ENCODE data around the gene RNF5.

Gene RNF5

DNA sequence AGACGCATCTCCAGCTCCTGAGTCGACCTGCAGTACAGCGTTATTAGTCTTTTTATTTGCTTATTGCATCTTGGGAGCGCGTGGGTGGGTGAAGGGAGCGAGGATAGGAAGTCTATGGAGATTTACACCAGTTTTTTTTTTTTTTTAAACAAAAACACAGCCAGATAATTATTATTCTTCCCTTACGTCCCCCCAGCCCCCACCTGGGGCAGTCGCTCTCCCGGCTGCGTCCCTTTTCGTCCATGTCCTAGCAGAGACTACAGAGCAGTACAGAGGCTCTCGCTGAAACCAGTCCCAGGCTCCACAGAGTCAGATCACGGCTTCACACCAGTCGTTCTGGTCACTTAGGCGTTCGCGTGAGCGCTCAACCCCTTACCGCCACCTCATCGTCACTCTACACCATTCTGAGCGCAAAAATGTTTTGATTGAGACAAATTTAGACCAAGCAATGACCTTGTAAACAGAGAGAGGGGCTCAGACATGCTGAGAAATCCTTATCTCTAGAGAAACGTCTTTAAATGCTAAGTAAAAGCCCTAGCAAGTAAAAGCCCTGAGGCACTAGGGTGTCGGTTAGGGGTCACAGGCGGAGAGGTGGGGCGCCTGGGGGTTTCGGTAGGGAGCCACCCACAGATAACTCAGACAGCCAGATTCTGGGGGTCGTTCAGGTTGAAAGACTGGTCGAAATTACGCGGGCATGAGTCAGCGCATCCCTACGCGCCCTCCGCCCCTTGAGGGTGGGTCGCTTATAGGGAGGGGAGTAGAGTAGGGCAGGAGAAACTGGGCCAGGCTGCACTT, 25.2 kb upstream of the RNF5 start:
- DNase-seq, result peak; percentile 27

DNA sequence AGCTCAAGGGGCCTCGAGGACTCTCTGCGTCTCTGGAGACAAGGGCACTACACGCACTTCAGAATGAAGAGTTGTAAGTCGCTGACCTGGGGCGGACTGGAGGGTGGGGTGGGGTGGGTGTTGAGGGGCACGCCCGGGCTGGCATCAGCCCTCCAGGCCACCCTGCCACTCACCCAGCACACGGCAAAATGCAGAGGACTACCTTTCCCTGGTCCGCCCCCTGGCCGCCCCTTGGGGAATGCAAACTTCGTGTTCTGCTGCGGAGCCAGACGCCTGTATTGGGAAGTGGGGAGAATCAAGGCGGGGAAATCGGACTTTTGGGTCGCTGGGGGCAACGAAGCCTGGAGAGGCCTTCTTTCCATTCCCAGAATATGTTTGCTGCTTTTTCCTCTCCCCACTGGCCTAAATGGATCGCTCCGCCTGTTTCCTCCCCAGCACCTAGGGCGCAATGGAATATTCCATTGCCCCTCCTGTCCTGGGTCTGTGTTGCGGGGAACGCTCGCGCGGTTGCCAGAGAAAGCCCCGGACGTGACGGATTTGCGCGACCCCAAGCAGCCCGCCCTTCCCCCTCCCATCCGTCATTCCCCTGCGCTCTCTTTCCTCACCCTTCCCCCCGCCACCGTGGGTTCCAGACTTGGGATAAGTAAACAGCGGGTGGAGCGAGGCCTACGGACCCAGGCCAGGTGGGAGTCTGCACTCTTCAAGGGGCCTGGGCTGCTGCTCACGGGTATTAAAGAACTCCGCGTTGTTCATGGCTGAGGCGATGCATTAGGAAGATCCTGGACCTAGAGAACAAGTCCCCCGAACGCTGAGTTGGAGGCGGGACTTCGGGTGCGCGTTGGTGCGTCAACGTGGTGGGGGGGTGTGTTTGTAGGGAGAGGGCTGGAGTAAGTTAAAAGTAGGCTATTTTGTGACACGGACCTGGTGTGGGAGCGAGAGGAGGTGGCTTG, 24.4 kb upstream of the RNF5 start, which contains the start of gene PPT2:
TSS of gene PPT2 (plus strand) at position 578 of the 950 bp plus-strand sequence. CDS start 454 bp downstream, outside the sequence.
- peak; percentile 96 for DNase-seq

DNA sequence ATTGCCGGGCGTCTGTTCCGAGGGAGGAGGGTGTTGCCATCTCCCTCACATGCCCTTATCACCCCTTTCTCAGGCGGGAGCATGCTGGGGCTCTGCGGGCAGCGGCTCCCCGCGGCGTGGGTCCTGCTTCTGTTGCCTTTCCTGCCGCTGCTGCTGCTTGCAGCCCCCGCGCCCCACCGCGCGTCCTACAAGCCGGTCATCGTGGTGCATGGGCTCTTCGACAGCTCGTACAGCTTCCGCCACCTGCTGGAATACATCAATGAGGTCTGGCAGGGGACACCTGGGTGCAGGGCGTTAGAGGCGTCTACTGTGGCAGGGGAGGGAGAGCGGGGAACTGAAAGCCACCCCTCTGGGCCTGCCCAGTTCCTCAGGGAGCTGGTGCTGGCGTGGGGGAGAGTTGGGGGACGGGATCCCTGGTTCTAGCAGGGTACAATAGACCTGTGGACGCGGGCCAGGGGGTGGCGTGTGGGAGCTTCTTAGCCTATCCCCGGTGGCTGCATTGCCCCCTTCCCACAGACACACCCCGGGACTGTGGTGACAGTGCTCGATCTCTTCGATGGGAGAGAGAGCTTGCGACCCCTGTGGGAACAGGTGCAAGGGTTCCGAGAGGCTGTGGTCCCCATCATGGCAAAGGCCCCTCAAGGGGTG, 23.6 kb upstream of the RNF5 start:
- peak; percentile 82 for DNase-seq

DNA sequence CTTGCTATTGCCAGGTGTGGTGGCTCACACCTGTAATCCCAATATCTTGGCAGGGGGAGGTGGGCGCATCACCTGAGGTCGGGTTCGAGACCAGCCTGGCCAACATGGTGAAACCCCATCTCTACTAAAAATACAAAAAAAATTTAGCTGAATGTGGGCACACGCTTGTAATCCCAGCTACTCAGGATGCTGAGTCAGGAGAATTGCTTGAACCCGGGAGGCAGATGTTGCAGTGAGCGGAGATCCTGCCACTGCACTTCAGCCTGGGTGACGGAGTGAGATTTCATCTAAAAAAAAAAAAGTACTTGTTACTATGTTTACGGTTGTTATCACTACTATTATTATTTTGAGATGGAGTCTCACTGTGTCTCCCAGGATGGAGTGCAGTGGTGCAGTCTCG, 21.3 kb upstream of the RNF5 start:
- no peak for DNase-seq

DNA sequence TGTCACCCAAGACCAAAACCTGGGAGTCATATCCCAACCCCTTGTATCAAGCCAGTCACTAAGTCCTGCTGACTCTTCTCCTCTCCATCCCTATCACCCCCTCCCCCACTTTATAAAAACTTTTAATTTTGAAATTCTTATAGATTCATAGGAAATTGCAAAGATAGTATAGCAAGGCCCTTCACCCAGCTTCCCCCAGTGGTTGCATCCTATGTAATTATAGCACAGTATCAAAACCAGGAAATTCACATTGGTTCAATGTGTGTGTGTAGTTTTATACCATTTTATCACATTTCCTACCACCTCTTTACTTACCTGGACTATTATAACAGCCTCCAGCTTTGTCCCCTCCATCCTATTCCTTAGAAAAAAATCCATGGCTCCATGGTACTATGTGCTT, 20.2 kb upstream of the RNF5 start:
- DNase-seq, result no peak

DNA sequence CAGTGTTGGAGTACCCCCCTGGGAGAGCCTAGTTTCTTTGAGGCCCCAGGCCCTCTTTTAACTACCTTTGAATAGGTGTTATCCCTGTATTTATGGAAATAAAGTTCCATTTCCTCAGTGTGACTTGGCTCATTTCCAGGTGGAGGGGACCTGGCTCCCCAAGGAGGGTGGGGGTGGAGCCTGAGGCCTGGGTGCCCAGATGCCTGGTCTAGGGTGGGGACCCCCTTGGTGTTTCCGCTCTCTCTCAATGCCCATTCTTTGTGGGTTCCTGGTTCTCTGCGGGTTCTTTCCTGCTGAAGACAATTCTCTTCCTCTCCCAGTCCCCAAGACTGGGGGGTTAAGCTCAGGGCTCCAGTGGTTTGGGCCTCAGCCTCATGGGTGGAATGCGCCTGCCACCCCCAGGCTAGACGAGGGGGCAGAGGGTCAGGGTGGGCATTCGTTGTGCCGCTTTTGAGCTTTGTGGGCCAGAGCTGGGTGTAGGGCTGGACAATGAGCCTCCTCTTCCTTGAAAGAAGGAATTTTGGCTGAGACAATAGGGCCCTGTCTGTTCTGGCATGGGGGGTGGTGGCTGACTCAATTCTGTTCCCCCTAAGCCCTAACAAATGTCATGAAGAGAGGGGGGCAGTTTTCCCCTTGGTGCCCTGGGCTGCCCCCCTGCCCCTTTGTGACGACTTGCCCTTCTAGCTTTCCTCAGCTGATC, 14.5 kb upstream of the RNF5 start:
- DNase-seq, result no peak

DNA sequence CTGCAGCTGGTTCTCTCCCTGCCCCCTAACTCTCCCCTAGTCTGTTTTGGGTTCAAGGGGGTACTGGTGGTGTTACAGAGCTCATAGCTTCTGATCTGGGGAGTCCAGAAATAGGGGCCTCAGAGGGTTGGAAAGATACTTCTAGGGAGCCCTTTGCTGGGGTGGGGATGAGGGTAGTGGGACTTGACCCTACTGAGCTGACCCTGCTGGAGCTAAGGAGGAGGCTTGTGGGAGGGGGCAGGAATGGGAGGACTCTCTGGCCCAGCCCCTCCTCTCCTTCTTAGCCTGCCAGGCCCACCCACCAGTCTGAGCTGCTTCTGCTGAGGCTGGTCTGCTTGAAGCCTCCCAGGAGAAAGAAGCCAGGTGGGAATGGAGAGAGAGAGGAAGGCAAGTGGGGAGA, 13.9 kb upstream of the RNF5 start, which contains the start of gene EGFL8:
TSS of gene EGFL8 (plus strand) at position 301 of the 400 bp plus-strand sequence. CDS start 1,571 bp downstream, outside the sequence.
- no peak for DNase-seq

DNA sequence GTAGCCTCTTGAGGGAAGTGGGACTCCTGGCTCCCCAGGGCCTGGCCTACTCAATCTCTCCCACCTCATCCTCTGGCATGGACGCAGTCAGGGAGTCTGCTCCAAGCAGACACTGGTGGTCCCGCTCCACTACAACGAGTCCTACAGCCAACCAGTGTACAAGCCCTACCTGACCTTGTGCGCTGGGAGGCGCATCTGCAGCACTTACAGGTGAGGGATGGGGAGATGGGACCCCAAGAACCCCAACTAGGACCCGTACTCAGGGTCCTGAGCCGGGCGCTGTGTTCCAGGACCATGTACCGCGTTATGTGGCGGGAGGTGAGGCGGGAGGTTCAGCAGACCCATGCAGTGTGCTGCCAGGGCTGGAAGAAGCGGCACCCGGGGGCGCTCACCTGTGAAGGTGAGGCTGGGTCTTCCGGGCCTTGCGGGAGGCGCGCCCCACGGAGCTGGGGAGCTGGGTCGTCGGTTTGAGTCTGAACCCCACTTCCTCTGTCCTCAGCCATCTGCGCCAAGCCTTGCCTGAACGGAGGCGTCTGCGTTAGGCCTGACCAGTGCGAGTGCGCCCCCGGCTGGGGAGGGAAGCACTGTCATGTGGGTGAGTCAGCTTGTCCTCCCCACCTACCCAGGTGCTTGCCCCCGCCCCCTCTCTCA, 11.7 kb upstream of the RNF5 start:
- no peak for DNase-seq

DNA sequence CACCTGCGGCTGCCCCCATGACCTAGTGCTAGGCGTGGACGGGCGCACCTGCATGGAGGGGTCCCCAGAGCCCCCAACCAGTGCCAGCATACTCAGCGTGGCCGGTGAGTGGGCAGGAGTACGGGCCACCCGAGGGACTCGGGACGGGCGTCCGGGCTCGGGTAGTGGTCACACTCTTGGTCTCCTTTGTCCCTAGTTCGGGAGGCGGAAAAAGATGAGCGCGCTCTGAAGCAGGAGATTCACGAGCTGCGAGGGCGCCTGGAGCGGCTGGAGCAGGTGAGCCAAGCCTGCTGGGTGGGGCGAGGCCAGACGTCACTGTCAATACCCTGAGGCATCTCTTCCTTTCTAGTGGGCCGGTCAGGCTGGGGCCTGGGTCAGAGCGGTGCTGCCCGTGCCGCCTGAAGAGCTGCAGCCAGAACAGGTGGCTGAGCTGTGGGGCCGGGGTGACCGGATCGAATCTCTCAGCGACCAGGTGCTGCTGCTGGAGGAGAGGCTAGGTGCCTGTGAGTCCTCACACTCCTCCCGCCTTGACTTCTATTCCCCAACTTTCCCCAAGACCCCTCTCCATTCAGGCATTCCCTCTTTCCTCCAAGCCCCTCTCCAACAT, 10.9 kb upstream of the RNF5 start:
- DNase-seq, result no peak

DNA sequence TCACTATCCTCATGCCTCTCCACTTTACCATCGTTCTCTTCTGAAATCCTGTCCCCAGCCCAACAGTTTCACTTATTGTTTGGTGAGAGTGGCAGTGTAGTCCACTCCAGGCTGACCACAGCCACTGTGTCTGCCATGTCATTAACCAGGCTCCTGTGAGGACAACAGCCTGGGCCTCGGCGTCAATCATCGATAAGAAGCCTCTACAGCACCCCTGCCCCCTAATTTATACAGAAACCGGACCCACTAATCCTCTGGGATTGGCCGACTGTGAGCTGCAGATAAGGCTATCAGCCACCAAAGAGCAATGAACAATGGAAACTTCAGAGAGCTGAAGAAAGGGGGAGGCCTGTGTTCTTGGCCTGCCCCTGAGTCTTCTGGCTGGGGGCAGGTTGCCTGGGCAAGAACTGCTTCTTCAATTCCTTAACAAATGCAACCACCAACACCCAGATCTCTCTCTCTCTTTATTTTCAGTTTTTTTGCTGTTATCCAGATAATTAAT, 10.4 kb upstream of the RNF5 start:
- no peak for DNase-seq

DNA sequence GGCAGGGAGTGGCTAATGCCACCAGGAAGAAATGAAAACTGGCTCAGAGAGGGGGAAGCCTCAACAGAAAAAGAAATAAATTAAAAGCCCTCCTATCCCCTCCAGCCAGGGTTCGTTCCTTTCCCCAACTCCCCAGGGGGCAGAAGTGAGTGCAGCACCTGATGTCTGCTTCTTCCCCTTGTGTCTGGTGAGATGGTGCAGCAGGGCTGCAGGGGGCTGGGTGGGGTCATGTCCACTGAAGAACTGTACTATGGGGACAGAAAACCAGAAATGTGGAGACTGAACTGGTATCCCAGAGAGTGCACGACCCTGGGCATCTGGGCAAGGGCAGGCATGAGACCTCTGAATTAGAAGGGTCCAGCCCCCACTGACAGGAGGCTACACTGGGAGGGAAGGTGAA, 9.9 kb upstream of the RNF5 start:
- DNase-seq, result no peak

DNA sequence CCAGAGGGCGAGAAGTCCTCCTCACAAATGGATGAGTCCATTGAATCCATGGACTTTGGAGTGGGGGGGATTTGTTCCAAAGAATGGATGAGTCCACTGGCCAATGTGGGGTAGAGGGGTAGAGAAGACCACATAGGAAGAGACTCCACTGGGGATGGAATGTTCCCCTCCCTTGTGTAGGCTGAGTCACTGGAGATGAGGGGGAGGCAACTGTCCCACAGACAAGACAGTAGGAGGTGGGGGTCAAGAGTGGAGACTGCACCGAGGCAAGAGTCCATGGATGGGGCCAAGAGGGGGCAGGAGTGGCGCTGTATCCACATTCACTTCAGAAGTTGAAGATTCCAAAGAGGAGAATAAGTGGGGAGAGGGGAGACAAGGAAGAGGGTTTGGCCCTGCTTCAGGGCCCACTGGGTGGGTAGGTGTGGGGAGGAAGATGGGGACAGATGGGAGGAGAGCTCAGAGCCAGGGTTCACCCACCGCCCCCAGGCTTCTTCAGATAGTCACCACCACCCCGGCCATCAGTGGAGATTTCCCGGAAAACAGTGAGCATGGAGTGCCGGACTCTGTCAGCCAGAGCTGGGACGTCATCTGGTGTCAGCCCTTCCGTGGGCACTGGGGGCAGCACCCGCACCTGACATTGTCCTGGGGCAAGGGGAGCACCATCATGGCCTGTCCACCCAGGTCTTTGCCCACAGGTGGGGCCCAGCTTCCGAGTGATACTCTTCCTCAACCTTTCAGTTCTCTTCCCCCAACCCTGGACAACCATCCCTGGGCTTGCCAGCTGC, 9.2 kb upstream of the RNF5 start:
- DNase-seq, result no peak

DNA sequence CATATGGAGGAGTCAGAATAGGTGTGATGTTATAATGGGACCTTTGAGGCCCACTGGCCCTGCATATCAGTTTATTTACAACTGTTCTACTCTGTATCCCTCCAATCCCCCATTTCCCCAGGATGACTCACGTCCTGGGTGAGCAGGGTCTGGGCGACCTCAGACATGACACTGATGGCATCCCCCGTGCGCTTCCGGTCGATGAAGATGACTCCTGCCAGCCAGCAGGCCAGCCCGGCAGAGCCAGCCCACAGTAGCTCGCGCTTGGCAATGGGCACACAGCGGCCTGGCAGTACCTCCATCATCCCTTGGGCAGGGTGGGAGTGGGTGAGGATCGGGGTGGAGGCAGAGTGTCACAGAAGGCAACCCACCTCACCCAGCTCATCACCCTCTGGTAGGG, 7.9 kb upstream of the RNF5 start:
- no peak for DNase-seq

DNA sequence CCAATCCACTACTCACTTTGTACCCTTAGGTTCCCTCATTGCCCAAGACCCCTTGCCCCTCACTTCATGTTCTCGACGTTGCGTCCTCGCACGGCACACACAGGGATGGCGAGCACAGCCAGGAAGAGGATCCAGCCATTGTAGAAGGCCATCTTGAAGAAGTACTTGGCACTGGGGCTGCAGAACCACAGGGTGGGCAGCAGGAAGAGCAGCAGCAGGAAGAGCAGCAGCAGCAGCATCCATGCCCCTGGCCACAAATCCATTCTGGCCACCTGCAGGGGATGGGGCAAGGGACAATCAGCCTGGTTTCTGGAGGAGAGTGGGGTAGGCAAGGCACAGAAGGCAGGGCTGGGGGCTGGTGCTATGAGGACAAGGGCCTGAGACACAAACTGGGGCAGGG, 7.0 kb upstream of the RNF5 start:
- no peak for DNase-seq

DNA sequence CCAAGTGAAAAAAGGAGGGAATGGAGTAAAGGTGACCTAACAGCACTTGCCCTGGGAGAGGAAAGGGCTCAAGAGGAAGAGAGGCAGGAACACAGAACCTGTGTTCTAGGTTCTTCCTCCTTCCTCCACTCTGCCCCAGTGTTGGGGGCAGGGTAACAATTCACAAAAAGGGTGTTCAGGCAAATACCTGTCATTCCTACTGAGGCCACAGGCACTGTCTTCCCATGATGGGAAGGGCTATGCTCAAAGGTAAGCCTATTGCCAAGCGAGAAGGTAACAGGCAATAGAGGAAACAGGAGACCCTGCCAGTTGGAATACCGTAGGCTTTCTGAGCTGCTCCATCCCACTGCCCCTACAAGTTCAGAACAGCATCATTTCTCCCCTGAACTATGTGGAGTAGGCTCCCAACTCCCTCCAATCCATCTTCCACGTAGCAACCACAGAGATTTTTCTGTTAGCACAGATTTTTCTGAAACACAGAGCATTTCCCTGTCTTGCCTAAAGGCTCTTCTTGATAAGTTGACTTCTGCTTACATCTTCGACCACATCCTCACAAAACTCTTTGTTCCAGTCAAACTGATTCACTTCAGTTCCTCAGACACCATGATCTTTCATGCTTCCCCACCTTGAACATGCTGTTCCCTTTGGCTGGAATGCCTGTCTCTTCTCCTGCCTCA, 5.0 kb upstream of the RNF5 start:
- DNase-seq, result no peak

DNA sequence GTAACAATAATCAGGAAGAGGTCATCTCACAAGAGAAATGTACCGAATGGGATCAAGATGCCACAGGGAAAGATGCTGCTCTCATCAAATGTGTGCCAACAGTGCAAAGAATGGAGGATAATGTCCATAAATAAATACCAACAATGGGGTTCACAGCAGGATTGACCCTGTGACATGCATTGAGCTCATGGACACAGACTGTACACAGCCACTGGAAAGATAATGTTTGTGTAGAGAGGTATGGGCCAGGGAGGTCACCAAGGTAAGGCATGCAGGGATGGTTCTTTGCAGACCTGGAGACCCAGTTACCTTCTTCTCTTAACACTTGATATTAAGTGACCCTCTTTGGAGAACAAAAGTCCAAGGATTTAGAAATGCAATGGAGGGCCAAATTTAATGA, 3.8 kb upstream of the RNF5 start:
- no peak for DNase-seq

DNA sequence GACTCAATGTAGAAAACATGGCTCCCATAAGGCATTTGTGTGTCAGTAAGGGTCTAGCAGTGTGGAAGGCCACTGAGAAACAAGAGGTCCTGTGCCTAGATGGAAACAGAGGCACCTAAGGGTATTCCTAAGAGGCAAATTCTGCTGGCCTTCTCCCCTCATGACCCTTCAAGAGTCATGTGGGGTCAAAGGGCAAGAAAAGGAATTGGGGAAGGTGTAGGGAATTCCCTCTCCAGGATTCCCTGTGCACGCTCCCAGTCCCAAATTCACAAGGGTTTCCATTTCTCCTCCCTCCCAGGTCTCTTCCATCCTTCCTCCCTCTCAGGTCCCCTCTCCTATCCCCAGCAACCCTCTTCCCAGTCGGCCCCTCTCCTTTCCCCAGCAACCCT, 2.9 kb upstream of the RNF5 start:
- DNase-seq, result no peak

DNA sequence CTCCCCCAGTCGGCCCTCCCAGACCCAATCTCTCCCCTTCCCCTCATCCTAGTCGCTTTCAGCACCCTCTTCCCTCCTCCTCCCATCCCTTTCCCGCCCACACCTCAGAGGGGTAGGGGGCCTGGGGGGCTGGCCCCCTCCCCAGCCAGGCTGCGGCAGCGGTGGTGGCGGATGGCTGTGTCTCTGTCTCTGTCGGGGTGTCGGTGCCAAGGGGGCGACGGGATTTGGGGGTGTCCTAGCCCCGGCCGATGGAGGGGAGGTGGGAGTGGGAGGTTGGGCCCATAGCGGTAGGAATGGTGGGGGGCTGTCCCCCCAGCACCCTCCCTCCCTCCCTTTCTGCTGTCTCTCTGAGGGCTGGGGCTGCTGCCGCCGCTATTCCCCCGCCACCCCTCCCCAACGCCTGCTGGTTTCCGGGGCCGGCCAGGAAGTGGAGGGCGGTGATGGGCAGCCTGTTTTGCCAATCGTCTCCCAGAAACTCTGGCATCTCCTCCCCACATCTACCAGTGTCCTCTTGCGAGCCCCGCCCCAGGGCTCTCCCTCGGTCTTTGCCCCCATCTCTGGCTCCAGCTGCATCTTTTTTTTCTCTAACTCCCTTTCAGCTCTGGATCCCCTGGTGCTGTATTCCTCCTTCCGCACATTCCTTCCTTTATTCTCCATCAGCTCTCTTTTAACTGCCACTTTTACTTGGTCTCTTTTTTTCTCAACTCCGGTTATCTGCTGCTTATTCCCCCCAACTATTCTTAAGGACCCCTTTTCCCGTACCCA, 2.3 kb upstream of the RNF5 start, which contains the start of gene AGPAT1:
TSS of gene AGPAT1 (minus strand) at position 374 of the 765 bp plus-strand sequence. CDS start 4,588 bp downstream, outside the sequence.
- DNase-seq, result peak; percentile 98

Measured in right hindlimb (tissue), 1 donor.